ENCODE measurements around the gene C3orf20. TPM values are rescaled to one million over a fixed set of nuclear protein-coding genes. Genes with fewer than 3 reads are reported as not detected.

Gene C3orf20
- total RNA-seq, 1 experiment from 2014 or later, result 0.28 TPM

- intact Hi-C loops (cut with micrococcal nuclease; ENCODE audit: unreplicated experiment), result no loop called here
- CTCF ChIA-PET, result no interaction called here
- Mint-ChIP-seq H3K4me1 (ENCODE audit: low read depth, unreplicated experiment) (no peaks in the 10 kb centered on the region), H3K9me3 (ENCODE audit: low read depth, unreplicated experiment) (no peaks in the 10 kb centered on the region), H3K27me3 (ENCODE audit: unreplicated experiment) (peaks cover 86% of the 10 kb centered on the region), H3K36me3 (ENCODE audit: insufficient read depth, unreplicated experiment) (no peaks in the 10 kb centered on the region), H3K4me3 (ENCODE audit: low read depth, unreplicated experiment) (no peak overlapping the region), H3K27ac (ENCODE audit: unreplicated experiment) (no peak overlapping the region)
- TF ChIP-seq CTCF (IDR thresholded peaks at IDR 0.05; ENCODE audit: unreplicated experiment), result no peak
- DNase-seq, result no peak
- BruUV-seq (replicated peaks), result no TSS peak
Observed at GRCh38 chr3:14820156-14820555, 145.2 kb downstream of the C3orf20 start.

GRCh38 chr3:14821151-14821550 lies 146.2 kb downstream of the C3orf20 start:
- no peaks in the 10 kb centered on the region for H3K4me1 Mint-ChIP-seq (ENCODE audit: low read depth, unreplicated experiment)

GRCh38 chr3:14822134-14822533 lies 147.2 kb downstream of the C3orf20 start:
- no peak for DNase-seq
- intact Hi-C loops (cut with micrococcal nuclease; ENCODE audit: unreplicated experiment), result no loop called here
- no TSS peak for BruUV-seq (replicated peaks)
- no peak for TF ChIP-seq CTCF (IDR thresholded peaks at IDR 0.05; ENCODE audit: unreplicated experiment)
- Mint-ChIP-seq H3K27ac (ENCODE audit: unreplicated experiment) (no peak overlapping the region), H3K36me3 (ENCODE audit: insufficient read depth, unreplicated experiment) (no peaks in the 10 kb centered on the region), H3K9me3 (ENCODE audit: low read depth, unreplicated experiment) (no peaks in the 10 kb centered on the region), H3K27me3 (ENCODE audit: unreplicated experiment) (peaks cover 95% of the 10 kb centered on the region), H3K4me3 (ENCODE audit: low read depth, unreplicated experiment) (no peak overlapping the region), H3K4me1 (ENCODE audit: low read depth, unreplicated experiment) (no peaks in the 10 kb centered on the region)
- CTCF ChIA-PET, result no interaction called here

More at GRCh38 chr3:14821151-14821550, 146.2 kb downstream of the C3orf20 start:
- Mint-ChIP-seq H3K27ac (ENCODE audit: unreplicated experiment) (no peak overlapping the region), H3K9me3 (ENCODE audit: low read depth, unreplicated experiment) (no peaks in the 10 kb centered on the region), H3K36me3 (ENCODE audit: insufficient read depth, unreplicated experiment) (no peaks in the 10 kb centered on the region), H3K27me3 (ENCODE audit: unreplicated experiment) (peaks cover 89% of the 10 kb centered on the region), H3K4me3 (ENCODE audit: low read depth, unreplicated experiment) (no peak overlapping the region)
- no TSS peak for BruUV-seq (replicated peaks)
- intact Hi-C loops (cut with micrococcal nuclease; ENCODE audit: unreplicated experiment), result no loop called here
- no peak for DNase-seq
- CTCF ChIA-PET, result no interaction called here
- TF ChIP-seq CTCF (IDR thresholded peaks at IDR 0.05; ENCODE audit: unreplicated experiment), result no peak

Other genes with a start within 250 kb of the C3orf20 start
- 0.27 TPM in 1 of 2 replicates, not detected in the other for gene GRIP2, start 134.8 kb upstream of the C3orf20 start, total RNA-seq (2022)
- gene CCDC174, start 23.4 kb upstream of the C3orf20 start, total RNA-seq (2022), result 17.9 and 21.1 TPM in 2 replicates
- not detected in 2 replicates for gene FGD5, start 143.8 kb downstream of the C3orf20 start, total RNA-seq (2022)

All from Calu3 (cell line).